H1 (cell line): Measurements from ENCODE around the gene PTPRR. TPM values are rescaled to one million over a fixed set of nuclear protein-coding genes. Genes with fewer than 3 reads are reported as not detected.

Source experiments
- BACH1 ChIP-seq: IDR thresholded peaks from 2 replicates; pipeline ENCODE4 v1.6.1; 2012; ENCODE audit warnings: low read length, improper control_type of control experiment
- CEBPB ChIP-seq: IDR thresholded peaks from 2 replicates; pipeline ENCODE4 v1.6.1; 2012; ENCODE audit warnings: low read depth, low read length
- CHD2 ChIP-seq: IDR thresholded peaks from 2 replicates; pipeline ENCODE4 v1.6.1; 2012; ENCODE audit warnings: low read length, improper control_type of control experiment
- CHD7 ChIP-seq: fragments of 300-600 bp; sonication (generic); IDR thresholded peaks from 2 replicates; pipeline ENCODE4 v1.7.1; 2012; ENCODE audit warnings: low read length, moderate library complexity, mild to moderate bottlenecking, inconsistent platforms; ENCODE audit not compliant: insufficient replicate concordance
- CREB1 ChIP-seq: IDR thresholded peaks from 2 replicates; pipeline ENCODE4 v1.6.1; 2012; ENCODE audit warnings: inconsistent platforms
- GTF2F1 ChIP-seq: IDR thresholded peaks from 2 replicates; pipeline ENCODE4 v1.6.1; 2012; ENCODE audit warnings: low read depth, low read length, improper control_type of control experiment, borderline replicate concordance
- HDAC2 ChIP-seq, 2 experiments: fragments of 300-600 bp in 1 of 2; sonication (generic) in 1 of 2; IDR thresholded peaks; 2 replicates each; pipeline ENCODE4 v1.6.1; 2011 to 2012; ENCODE audit warnings: low read depth in 2 of 2, low read length in 2 of 2, mild to moderate bottlenecking in 2 of 2, moderate library complexity in 2 of 2, borderline replicate concordance in 1 of 2, inconsistent platforms in 1 of 2
- JUND ChIP-seq: IDR thresholded peaks from 2 replicates; pipeline ENCODE4 v1.6.1; 2011; ENCODE audit warnings: mild to moderate bottlenecking, improper control_type of control experiment, low read length
- MAFK ChIP-seq: IDR thresholded peaks from 2 replicates; pipeline ENCODE4 v1.6.1; 2012; ENCODE audit warnings: low read depth, mild to moderate bottlenecking, improper control_type of control experiment, low read length
- PHF8 ChIP-seq: fragments of 200-600 bp; sonication (generic); conservative IDR thresholded peaks from 2 replicates; pipeline ENCODE4 v1.7.1; 2012; ENCODE audit warnings: low read depth, mild to moderate bottlenecking, inconsistent platforms, low read length, moderate library complexity
- SP1 ChIP-seq: IDR thresholded peaks from 2 replicates; pipeline ENCODE4 v1.6.1; 2011; ENCODE audit warnings: low read depth, low read length
- polyA plus RNA-seq, 7 experiments: library from polyadenylated mRNA; depleted of rRNA in 3 of 7; stranded (reverse) in 5 of 7; unstranded in 2 of 7; fragments of >200 nt in 5 of 7; fragments of 200-250 nt in 2 of 7; gene quantifications; 1 replicate in 5 of 7; 2 replicates in 1 of 7; 4 replicates in 1 of 7; pipeline versions ENCODE4 v1.2.1 to v1.2.3, GENCODE V29; 2011 to 2013; ENCODE audit warnings: missing spikeins in 2 of 7, mixed read lengths in 2 of 7
- total RNA-seq: library from RNA; stranded (reverse); fragmentation: NEBNext Ultra II Directional; extraction: Animal tissue kit (Norgen Biotek cat#: 25700); gene quantifications from 2 replicates; pipeline ENCODE4 v1.2.1, GENCODE V29; 2021
- TF ChIP-seq, protein P1 (sequence below): IDR thresholded peaks from 2 replicates; pipeline ENCODE4 v1.6.1; 2011; ENCODE audit warnings: low read length, improper control_type of control experiment

PTPRR gene
- total and polyA plus RNA-seq, 2 of the 8 experiments (the other 6 are each of a cell fraction or from before 2014, with no cell fraction given) = 0.07 to 0.35 TPM

DNA sequence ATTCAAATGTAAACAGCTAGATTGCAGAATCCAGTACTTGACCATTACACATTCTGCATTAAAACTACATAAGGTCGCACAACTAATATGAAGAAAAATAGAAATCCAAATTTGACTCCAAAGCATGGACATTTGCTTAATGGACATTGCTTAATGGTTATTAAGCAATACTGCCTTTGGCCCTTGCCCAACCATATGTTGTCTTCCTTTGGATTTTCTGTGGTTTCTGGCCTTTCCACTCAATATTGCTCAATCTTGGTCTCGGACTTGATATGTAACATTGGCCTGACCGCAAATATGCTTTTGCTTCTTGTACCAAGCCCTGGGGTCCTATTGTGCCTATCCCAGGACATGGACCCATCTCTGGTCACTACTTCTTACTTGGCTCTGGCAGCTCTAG lies 67.2 kb downstream of the PTPRR start (continued):
- TF ChIP-seq CHD7 = no peak
- TF ChIP-seq CEBPB = no peak
- TF ChIP-seq PHF8 = no peak
- TF ChIP-seq, protein P1, sequence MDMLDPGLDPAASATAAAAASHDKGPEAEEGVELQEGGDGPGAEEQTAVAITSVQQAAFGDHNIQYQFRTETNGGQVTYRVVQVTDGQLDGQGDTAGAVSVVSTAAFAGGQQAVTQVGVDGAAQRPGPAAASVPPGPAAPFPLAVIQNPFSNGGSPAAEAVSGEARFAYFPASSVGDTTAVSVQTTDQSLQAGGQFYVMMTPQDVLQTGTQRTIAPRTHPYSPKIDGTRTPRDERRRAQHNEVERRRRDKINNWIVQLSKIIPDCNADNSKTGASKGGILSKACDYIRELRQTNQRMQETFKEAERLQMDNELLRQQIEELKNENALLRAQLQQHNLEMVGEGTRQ = no peak
- TF ChIP-seq HDAC2 (IDR thresholded peaks at IDR 0.05; ENCODE audit: borderline replicate concordance in 1 of 2, low read depth in 2 of 2, low read length in 2 of 2) = no peak
- no peak for TF ChIP-seq CREB1
- no peak for TF ChIP-seq GTF2F1
- TF ChIP-seq JUND = no peak
- no peak for TF ChIP-seq CHD2
- TF ChIP-seq MAFK = no peak
- TF ChIP-seq SP1 = no peak
- no peak for TF ChIP-seq BACH1
